Fibroblast of pulmonary artery (primary cell): ENCODE measurements around the gene C5orf34.
A peak's percentile ranks its signal among the peaks of the same experiment; 100 is the strongest.

Experiments used
- DNase-seq: peaks from one replicate; pipeline ENCODE4 v3.0.0-alpha.2; 2010; ENCODE audit warnings: low read depth
- H3K4me3 ChIP-seq: replicated peaks from 2 replicates; pipeline ENCODE4 v1.5.1; 2011; ENCODE audit warnings: low read depth, mild to moderate bottlenecking, control low read depth, low read length, moderate library complexity
- TF ChIP-seq, protein P1 (sequence below): IDR thresholded peaks from 2 replicates; pipeline ENCODE4 v1.5.1; 2011; ENCODE audit warnings: mild to moderate bottlenecking, control low read depth, low read length, inconsistent platforms; ENCODE audit errors: missing control alignments

Gene C5orf34

DNA sequence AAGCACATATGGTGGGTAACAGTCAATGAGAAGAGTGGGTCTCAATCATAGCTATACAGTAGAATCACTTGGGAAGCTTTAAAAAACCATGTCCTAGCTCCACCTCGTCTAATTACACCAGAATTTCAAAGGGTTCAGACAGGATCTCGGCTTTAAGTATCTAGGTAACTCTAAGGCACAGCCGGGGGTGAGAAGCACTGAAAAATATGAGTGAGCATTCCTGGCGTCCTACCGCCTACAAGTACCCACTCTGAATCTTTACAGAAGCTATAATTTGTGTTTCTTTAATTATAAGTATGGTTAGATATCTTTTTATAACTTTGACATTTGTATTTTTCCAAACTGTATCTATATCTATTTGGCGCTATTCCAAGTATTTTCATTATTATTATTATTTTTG, 25.8 kb upstream of the C5orf34 start:
- H3K4me3 ChIP-seq, result no peak overlapping the region
- DNase-seq, result no peak
- TF ChIP-seq, protein P1, sequence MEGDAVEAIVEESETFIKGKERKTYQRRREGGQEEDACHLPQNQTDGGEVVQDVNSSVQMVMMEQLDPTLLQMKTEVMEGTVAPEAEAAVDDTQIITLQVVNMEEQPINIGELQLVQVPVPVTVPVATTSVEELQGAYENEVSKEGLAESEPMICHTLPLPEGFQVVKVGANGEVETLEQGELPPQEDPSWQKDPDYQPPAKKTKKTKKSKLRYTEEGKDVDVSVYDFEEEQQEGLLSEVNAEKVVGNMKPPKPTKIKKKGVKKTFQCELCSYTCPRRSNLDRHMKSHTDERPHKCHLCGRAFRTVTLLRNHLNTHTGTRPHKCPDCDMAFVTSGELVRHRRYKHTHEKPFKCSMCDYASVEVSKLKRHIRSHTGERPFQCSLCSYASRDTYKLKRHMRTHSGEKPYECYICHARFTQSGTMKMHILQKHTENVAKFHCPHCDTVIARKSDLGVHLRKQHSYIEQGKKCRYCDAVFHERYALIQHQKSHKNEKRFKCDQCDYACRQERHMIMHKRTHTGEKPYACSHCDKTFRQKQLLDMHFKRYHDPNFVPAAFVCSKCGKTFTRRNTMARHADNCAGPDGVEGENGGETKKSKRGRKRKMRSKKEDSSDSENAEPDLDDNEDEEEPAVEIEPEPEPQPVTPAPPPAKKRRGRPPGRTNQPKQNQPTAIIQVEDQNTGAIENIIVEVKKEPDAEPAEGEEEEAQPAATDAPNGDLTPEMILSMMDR, result no peak

- TF ChIP-seq, protein P1, result no peak
- DNase-seq, result no peak
- no peak overlapping the region for H3K4me3 ChIP-seq
These were observed 22.0 kb upstream of the C5orf34 start for GRCh38 chr5:43536972-43537371.

DNA sequence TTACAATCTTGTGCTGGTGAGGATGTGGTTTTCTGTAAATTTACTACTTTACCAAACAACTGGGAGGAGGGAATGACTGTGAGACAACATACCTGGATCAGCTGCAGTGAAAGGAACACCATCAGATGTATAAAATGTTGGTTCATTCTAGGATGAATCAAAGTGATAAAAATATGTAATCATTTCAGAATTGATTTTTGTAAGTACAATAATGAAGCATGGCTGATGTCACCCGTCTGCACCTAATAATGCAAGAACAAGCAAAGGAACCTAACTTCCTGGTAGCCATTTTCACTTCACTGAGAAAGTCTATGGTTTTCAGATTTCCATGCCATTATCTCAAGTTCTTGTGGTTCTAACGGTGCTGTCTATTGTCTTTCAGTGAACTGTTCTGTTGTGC, 18.7 kb upstream of the C5orf34 start:
- no peak overlapping the region for H3K4me3 ChIP-seq
- TF ChIP-seq, protein P1, result no peak
- DNase-seq, result no peak

GRCh38 chr5:43530648-43531047, 15.7 kb upstream of the C5orf34 start:
- no peak overlapping the region for H3K4me3 ChIP-seq
- DNase-seq, result no peak
- TF ChIP-seq, protein P1, result no peak

GRCh38 chr5:43523662-43524072, 8.7 kb upstream of the C5orf34 start:
- no peak for DNase-seq
- H3K4me3 ChIP-seq, result no peak overlapping the region
- TF ChIP-seq, protein P1, result no peak

DNA sequence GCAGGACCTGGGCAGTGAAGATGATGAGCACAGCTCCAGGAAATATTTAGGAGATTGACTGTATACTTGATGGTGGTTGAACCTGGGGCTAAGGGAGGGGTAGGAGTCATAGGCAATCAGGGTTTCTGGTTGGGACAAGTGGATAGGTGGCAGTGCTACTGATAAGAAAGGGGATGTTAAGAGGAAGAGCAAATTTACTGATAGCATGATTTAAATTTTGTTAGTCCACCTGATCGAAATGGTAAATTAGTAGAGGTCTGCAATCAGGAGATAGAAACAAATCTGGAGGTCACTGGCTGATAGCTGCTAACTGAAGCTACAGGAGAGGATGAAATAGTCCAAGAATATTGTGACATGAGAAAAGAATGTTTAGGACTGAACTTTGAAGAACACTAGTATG, 5.7 kb upstream of the C5orf34 start:
- H3K4me3 ChIP-seq, result no peak overlapping the region
- TF ChIP-seq, protein P1, result no peak
- DNase-seq, result no peak

DNA sequence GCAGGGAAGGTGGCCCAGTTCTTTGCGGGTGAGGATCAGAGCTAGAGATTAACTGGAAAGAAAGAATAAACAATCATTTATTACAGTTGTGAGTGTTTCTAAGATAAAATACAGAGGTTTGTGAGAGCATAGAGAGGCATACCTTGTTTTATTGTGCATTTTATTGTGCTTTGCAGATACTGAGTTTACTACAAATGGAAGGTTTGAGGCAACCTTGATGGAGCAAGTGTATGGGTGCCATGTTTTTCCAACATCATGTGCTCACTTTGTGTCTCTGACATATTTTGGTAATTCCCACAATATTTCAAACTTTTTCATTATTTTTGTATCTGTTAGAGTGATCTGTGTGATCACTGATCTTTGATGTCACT, 715 bp upstream of the C5orf34 start:
- peak overlapping the region; percentile 62 for H3K4me3 ChIP-seq
- TF ChIP-seq, protein P1, result no peak
- DNase-seq, result no peak
